Hippocampal formation (tissue), 2 donors: ENCODE data around the gene CUX1.
"Not testable (repeated sequence)": the region's sequence is repeated elsewhere in the genome, so short reads cannot be mapped to it uniquely, and the experiment has no call there.

Experiments
- DNase-seq, 2 donors: peaks; one replicate each; lab custom pipeline; 2025; lab: John Stamatoyannopoulos, UW

The CUX1 gene

DNA sequence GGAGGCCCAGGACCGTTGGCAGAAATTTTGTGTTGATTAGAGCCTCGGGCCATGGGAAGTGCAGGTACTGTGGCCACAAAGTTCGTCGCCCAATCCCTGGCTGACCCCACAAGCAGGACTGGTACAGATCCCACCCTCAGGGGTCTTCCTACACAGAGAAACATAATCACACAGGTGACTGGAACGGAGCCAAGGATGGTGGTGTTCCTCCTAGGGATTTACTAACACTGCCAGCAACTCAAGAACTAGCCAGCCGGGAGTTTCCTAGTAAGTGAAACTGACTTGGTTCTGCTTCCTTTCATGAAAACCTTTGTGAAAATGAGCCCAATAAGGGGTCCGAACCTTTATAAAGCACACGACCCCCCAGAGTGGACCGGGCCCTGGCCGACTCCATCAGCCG is 5.7 kb downstream of the CUX1 start:
- DNase-seq = no peak

DNA sequence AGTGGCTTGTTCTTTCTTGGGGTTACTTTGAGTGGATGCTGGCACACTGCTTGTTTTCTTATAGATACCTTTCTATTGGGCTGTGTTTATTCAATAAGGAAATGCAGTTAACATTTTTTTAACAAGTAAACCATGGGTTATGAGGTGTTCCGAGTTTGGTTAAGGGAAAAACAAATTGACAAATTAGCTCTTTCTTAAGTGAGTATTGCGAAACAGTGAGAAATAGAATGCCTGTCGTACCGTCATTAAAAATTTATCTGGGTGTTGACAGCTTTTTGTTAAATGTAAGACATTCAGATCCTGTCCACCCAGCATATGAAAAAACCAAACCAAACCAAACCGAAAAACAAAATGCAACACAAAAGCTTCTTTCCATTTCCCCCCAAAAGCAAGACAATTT is 6.2 kb downstream of the CUX1 start:
- DNase-seq = no peak

DNA sequence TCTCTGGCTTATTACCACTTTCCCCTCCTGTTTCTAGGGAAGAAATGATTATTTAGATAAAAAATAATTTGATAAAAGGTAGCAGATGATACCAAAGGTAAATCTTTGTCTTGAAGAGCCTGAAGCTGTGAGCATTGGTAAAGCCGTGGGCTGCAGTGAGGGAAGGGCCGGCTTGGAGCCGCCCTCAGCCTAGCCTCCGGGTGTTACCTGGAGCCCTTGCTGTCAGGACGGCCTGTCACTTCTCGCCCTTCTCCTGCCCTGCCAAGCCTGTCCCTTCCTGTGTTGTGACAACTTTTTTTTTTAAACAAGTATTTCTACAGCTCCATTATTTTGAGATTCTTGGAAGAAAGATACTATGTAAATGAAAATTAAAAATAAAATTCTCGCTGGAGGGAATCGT is 7.0 kb downstream of the CUX1 start:
- no peak for DNase-seq

DNA sequence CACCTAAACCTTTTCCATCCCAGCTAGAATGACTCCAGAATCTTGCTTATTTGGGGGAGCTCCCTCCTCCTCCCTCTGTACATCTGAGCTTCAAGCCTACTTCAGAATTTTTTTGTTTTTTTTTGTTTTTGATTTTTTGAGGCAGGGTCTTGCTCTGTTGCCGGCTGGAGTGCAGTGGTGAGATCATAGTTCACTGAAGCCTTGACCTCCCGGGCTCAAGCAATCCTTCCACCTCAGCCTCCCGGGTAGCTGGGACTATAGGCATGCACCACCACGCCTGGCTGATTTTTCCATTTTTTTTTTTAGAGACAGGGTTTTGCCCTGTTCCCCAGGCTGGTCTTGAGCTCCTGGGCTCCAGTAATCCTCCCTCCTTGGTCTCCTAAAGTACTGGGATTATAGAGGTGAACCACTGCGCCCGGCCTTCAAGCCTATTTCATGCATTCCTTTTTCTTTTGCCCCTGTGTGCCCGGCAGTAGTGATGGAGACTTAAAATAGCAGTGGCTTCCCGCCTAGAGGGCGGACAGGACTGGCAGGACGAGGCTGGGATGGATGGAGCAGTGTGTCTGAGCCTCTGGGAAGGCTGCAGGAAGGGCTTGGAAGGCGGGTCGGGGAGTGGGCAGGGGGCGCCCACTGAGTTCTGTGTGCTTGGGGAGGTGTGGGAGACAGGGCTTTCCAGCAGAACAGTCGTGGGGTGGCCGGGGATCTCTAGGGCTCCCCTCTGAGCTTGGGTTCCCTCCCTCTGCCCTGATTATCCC is 8.8 kb downstream of the CUX1 start:
- DNase-seq = no peak

DNA sequence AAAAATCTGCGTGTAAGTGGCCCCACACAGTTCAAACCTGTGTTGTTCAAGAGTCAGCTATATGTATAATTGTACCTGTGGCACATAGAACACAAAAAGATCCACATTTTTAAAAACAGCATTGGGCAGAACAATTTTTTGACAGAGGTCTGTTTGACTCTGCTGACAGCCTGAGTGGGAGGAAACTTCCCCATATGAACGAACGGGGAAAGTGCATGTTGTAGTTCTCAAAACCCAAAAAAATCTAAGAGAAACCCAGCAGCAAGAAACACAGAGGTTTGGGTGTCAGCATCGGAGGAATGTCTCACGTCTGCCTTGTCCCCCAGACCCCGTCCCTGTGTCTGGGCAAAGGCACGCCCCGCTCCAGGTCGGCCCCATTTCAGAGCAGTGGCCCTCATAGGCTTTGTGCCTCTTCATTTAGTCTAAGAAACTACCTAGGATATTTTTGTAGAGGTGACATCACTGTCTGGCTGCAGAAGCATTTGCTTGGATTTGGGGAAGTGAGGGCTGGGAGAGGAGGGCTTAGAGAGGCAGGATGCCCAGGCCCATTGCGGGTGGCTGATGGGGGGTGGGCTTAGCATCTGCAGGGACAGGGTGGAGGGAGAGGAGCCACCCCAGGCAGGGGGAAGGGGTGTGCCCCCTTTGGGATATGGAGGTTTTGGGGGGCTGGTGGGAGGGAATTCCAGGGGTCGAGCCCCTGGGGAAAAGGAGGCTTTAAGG is 11.0 kb downstream of the CUX1 start:
- no peak for DNase-seq

DNA sequence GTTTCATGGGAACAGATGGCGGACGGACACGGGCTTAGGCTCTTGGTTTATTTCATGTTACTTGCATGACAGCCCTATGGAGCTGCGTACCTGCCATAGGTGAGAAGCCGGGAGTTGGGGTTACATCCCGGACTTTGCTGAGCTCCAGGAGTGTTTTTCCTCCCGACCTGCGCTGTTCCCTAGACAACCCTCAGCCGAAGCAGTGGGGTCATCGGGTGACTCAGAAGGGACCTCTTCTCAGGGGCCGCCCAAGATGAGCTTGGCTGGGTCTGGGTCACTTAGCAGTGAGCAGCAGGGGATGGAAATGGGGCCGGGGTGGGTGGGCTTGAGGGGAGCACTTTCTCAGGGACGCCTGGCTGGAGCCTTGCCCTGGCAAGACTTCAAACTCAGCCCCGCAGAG is 11.9 kb downstream of the CUX1 start:
- DNase-seq = no peak

DNA sequence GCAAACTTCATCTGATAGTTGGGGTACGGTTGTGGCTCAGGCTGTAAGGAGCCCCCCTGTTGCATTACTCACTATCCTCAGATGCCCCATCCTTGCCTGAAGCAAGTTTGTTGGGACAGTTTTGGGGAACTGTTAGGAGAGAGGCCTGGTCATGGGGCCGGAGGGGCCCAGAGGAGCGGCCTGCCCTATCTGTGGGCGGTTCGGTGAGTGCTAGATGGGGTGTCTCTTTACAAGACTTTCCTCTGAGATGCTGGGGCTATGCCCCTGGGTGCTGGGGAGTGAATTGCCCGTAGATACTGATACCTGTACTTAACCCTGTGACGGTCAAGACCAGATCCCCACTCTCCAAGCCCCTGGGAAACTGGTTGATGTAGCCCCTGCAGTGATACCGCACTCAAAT is 12.4 kb downstream of the CUX1 start:
- no peak for DNase-seq

DNA sequence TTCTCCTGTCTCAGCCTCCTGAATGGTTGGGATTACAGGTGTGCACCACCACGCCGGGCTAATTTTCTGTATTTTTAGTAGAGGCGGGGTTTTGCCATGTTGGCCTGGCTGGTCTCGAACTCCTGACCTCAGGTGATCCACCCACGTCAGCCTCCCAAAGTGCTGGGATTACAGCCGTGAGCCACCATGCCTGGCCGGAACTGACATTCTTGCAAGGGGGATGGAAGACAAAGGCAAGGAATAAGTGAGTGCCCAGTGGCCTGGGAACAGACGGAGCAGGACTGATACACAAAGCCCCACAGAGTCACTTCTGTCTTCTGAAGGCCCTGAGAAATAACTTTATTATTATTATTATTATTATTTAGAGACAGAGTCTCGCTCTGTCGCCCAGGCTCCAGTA is 14.0 kb downstream of the CUX1 start:
- not testable (repeated sequence) for DNase-seq

DNA sequence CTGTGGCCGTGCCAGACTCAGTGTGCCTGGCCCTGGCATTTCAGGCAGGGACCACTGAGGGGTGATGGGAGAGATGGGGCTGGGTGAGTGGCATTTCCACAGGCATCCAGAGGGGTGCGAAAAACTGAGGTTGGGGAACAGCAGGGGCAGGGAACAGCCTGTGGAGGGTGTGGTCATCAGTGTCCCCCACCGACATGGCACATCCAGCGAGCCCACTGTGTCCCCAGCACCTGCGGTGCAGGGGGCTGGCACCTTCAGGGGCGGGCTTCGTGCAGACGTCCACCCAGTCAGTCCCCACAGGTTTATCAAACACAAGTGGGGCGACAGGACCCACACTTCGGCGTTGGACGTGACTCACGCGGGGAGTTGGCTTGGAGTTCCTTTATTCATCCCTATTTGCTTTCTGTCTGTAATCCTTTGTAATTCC is 14.8 kb downstream of the CUX1 start:
- DNase-seq = no peak

DNA sequence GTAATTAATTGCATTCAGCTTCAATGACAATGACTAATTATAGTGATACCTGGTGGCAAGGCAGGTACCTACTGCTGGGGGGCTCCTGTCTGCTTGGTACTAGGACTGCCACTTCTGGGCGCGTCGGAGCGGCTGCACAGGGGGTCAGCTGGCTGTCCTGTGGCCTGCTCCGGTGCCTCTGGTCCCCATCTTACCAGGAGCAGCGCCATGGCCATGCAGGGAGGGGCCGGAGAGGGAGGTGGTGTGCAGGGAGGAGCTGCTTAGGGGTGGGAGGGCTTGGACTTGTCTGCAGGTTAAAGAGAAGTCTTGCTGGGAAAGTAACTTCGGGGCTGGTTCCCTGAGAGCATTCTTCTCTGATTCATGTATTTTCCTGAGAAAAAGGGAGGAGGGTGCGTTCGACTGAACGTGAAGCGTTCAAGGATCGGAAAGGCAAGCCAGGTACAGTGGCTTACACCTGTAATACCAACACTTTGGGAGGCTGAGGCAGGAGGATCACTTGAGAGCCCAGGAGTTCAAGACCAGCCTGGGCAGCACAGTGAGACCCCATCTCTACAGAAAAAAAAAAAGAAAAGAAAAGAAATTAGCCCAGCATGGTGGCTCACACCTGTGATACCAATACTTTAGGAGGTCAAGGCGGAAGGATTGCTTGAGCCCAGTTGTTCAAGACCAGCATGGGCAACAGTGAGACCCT is 15.4 kb downstream of the CUX1 start:
- no peak for DNase-seq

DNA sequence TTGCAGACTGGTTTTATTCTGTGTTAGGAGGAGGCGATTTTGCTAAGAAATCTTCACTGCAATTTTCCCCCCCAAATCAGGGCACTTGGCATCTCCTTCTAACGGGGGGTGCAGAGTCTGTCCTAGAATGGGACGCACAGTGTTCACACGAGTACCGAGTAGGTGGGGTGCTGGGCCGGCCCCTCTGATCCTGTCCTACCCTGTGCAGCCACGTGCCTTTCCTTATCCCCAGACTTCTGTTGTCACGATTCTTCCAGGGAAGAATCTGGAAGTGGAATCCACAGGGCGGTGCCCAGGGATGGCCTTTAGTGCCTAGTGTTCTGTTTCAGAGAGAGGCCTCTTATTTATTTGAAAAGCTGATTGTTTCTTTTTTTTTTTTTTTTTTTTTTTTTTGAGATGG is 16.4 kb downstream of the CUX1 start:
- no peak for DNase-seq

DNA sequence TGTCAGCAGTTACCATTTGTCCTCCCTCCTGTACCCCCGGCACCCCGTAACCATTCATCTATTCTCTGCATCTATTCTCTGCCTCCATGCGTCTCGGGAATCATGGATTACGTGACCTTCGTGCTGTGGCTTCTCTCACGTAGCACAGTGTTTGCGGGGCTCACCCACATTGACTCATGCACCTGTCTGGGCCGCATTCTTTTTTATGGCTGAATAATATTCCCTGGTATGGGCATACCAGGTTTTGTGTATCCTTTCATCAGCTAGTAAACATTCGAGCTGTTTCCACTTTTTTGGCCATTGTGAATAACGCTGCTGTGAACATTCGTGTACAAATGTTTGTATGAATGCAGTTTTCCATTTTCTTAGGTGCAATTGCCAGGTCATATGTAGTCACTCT is 17.7 kb downstream of the CUX1 start:
- DNase-seq = no peak

DNA sequence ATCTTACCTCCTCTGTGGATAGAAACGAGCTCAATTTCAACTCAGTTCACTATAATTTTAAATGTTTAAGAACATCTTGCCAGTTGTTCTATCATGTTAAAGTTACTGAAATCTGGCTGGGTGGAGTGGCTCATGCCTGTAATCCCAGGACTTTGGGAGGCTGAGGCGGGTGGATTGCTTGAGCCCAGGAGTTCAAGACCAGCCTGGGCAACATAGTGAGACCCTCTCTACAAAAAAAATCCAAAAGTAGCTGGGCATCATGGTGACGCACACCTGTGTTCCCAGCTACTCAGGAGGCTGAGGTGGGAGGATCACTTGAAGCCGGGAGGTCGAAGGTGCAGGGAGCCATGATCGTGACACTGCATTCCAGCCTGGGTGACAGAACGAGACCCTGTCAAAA is 20.0 kb downstream of the CUX1 start:
- not testable (repeated sequence) for DNase-seq

DNA sequence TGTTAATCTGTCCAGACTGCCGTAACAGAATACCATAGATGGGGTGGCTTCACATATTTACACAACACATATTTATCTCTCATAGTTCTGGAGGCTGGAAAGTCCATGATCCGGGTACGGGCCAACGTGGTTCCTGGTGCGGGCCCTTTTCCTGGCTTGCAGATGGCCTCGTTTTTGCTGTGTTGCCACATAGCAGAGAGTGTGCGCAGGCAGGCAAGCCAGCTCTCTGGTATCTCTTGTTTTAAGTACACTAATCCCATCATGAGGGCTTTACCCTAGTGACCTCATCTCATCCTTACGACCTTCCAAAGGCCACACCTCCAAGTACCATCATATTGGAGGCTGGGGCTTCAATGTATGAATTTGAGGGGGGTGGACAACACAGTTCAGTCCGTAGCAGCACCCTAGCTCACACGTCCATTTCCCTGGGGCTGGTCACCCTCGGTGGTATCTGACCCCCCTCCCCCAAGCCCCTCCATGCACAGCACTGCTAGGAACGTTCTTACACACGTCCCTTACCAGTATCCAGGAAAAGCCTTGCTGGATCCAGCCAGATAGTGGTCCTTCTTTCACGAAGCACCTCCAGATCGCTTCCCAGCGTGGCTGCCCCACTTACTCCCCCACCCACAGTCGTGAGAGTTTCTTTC is 21.5 kb downstream of the CUX1 start:
- DNase-seq = no peak

DNA sequence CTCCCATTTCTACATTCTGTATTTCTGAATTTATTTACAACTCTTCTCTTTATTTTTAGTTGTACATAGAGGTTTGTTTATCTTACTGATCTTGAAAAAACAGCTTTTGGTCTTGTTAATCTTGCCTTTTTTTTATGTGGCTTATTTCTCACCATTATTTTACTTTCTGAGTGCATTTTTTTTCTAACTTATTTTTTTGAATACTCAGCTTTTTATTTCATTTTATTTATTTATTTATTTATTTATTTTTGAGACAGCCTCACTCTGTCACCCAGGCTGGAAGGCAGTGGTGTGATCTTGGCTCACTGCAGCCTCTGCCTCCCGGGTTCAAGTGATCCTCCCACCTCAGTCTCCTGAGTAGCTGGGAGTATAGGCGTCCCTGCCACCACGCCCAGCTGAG is 23.9 kb downstream of the CUX1 start:
- no peak for DNase-seq

DNA sequence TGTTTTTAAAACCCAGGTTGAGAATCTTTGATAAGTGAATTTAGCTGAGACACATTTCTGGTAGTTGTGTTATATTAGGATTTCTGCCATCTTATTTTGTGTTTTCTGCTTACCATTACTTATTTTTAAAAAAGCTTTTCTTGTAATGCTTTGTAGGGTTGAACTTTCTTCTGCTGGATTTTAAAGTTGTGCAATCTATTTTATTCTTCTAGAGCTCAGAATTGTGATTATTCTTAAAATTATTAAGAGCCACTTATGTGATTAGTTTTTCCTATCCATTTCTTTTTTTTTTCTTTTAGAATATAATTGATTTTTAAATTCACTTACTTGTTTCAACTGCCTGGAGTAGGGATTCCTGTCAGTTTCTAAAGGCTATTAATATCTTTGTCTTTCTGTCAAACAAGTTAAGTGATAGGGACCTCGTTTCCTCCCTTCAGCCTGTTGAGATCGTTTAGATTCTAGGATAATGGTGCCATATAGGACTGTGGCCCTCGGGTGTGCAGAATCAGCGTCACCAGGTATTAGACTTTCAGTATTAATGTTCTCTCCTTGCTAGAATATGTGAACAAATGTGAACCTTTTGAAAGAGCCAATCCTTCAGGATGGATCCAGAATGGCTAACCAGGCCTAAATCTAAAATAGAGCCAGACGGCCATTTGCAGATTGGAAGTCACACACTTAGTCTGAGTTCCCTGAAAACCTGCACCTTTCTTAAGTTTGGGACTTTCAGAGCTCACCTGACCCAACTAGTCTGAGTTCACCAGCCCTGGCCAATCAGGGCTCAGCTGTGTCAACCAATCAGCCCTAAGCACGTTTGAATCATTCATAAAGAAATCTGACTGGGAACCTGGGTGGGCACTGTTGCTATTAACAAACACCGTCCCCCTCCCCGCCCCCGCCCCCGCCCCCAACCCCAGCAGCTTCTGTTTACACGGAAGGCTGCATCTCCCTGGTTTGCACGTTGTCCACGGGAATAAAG is 26.2 kb downstream of the CUX1 start:
- DNase-seq = no peak

DNA sequence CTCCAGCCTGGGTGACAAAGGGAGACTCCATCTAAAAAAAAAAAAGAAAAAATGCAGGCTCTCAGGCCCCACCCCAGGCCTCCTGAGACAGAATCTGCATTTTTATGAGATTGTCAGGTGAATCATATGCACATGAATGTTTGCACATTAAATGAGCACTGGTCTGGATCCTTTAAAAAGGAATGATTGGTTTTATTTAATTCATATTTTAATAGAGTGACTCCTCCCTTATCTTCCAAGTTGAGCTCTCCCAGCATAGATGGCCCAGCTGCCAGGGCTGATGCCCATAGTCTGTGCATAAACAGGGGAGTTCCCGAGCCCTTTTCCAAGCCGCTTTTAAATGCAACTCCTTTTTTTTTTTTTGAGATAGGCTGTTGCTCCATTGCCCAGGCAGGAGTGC is 28.5 kb downstream of the CUX1 start:
- no peak for DNase-seq

DNA sequence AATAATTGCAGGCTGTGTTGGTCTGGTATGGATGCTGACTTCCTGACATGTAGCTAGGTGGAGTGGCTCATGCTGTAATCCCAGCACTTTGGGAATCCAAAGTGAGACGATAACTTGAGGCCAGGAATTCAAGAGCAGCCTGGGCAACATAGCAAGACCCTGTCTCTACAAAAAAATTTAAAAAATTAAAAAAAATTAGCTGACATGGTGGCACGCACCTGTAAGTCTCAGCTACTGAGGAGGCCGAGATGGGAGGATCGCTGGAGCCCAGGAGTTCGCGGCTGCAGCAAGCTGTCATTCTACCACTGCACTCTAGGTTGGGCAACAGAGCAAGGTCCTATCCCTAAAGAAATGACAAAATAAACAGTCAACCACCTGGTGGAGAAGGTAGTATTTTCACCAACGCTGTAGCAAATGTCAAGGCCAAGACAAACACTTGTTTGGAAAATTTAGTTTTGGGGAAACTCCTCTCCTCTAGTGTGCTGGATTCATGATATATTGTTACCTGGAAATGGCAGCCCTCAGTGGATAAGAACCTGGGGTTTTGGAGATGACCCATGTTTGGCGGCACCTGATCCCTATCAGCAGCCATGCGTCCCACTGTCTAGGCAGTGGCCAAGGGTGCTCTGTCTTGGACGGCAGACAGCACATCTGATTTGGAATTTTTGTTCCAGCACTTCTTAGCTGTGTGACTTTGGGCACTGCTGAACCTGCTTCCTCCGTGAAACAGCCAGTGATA is 29.5 kb downstream of the CUX1 start:
- no peak for DNase-seq

DNA sequence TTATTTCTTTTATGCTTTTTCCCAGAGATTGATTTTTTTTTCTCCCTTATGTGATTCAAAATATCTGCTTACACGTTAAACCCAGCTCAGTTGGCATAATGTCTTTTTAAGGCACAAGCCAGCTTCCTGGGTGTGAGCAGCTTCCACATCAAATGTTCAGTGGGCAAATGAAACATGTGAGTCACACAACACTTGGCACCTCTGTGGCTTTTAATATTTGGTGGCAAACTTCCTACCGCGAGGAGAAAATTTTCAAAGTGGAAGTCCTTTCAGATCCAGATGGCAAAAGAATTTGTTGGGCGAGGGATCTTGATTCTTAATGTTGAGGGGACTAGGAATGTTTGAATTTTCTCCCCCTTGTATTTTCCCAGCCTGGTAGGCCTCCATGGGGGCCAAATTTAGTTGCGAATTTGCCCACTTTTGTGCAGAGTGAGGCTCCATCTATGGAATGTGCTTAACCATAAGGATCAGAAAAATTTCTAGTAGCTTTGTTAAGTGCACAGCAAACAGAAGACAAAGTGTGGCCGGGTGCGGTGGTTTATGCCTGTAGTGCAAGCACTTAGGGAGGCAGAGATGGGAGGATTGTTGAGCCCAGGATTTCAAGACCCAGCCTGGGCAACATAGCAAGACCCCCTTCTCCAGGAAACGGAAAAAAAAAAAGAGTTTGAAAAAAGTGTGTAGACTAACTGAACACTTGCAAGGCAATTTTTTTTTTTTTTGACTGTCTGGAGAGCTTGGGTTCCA is 31.0 kb downstream of the CUX1 start:
- no peak for DNase-seq

DNA sequence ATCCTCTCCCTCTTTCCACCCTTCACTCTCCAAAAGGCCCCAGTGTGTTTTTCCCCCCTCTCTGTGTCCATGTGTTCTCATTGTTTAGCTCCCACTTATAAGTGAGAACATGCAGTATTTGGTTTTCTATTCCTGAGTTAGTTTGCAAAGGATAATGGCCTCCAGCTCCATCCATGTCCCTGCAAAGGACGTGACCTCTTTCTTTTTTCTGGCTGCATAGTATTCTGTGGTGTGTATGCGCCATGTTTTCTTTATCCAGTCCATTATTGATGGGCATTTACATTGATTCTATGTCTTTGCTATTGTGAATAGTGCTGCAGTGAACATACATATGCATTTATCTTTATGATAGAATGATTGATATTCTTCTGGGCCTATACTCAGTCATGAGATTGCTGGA is 31.9 kb downstream of the CUX1 start:
- DNase-seq = not testable (repeated sequence)
